Suprapubic skin (tissue), 3 donors: Measurements from ENCODE around the gene ZFHX3.

Experiments
- EP300 ChIP-seq: sonication (generic); formaldehyde crosslinking; IDR thresholded peaks from one replicate; pipeline ENCODE4 v1.6.1; 2017; ENCODE audit warnings: antibody characterized with exemption
- POLR2A ChIP-seq, 2 donors: fragments of 450-650 bp; IDR thresholded peaks; one replicate each; pipeline ENCODE4 v1.6.1; 2017; ENCODE audit warnings: antibody characterized with exemption in 2 of 2, mild to moderate bottlenecking in 2 of 2, moderate library complexity in 2 of 2
- TF ChIP-seq, protein P1 (sequence below), 2 donors: fragments of 200-600 bp in 1 of 2; fragments of 450-650 bp in 1 of 2; sonication (generic) in 1 of 2; IDR thresholded peaks; one replicate each; pipeline ENCODE4 v1.5.1; 2016 to 2019; ENCODE audit warnings: antibody characterized with exemption in 2 of 2, mild to moderate bottlenecking in 1 of 2, moderate library complexity in 1 of 2

DNA sequence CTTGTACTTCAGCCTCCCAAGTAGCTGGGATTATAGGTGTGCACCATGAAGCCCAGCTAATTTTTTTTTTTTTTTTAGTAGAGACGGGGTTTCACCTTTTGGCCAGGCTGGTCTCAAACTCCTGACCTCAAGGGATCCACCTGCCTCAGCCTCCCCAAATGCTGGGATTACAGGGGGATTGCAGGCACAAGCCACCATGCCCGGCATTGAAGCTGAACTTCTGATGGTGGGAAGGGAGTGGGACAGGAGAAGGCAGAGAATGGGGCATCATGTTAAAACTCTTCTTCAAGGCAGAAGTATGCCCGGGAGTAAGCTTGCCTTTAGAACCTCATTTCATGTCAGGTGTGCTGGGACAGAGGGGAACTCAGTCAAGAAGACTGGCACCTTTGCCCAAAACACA, 48.6 kb upstream of the ZFHX3 start:
- no peak for TF ChIP-seq EP300
- TF ChIP-seq, protein P1, sequence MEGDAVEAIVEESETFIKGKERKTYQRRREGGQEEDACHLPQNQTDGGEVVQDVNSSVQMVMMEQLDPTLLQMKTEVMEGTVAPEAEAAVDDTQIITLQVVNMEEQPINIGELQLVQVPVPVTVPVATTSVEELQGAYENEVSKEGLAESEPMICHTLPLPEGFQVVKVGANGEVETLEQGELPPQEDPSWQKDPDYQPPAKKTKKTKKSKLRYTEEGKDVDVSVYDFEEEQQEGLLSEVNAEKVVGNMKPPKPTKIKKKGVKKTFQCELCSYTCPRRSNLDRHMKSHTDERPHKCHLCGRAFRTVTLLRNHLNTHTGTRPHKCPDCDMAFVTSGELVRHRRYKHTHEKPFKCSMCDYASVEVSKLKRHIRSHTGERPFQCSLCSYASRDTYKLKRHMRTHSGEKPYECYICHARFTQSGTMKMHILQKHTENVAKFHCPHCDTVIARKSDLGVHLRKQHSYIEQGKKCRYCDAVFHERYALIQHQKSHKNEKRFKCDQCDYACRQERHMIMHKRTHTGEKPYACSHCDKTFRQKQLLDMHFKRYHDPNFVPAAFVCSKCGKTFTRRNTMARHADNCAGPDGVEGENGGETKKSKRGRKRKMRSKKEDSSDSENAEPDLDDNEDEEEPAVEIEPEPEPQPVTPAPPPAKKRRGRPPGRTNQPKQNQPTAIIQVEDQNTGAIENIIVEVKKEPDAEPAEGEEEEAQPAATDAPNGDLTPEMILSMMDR (IDR thresholded peaks at IDR 0.05), result no peak
- no peak for TF ChIP-seq POLR2A (IDR thresholded peaks at IDR 0.05)
